GM18502 (cell line): ENCODE measurements around the gene ATXN1.
A peak's percentile ranks its signal among the peaks of the same experiment; 100 is the strongest.

Experiments
- ATAC-seq: cut with Tn5 transposase; IDR thresholded peaks from one replicate; pipeline ENCODE4 v1.9.1; 2021; ENCODE audit warnings: mild to moderate bottlenecking; ENCODE audit not compliant: unreplicated experiment, poor library complexity

ATXN1 gene

DNA sequence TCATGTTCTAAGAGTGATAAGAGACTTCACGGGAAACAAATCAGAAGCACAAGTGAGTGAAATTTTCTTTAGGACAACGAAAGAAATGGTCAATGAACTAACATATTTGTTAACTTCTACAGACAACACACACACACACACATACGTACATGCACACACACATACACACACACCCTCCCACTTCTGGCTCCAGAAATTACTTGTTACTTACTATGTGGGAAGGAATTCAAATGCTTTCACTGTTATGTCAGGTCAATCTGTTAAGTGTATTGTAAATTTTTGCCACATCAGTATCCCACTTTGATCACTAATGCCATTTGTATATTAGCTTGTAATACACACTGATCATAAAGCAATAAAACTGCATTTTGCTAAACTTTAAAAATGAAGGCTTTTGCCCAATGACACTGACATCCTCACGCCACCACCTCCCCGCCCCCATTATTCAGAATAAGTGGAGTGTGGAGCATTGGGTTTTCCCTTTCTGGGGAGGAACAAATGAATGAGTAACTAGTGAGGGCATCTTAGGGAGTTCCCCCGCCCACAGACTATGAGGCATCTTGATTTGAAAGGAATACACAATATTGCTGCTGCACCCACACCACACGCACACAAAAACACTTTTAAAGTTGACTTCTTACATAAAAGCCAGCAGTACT is 76.2 kb downstream of the ATXN1 start:
- ATAC-seq, result peak; percentile 67

DNA sequence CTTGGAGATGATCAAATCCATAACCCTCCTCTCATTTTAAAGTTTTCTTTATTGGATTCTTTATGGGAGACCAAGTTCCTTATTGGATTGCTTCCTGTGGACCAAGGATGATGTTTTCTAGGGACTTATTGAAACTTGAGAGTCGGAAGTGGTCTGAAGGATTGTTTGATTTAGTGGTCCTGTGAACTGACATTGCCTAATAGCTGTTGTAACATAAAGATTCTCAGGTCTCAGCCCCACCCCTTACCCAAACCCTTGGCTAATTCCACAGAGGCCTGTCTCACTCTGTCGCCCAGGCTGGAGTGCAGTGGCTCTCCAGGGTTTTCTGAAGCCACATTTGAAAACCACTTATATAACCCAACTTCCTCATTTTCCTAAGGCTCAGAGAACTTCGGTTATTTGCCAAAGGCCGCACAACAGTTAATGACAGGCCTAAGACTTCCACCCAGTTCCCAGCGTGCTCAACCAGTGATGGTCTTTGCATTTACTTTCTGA is 77.0 kb downstream of the ATXN1 start:
- ATAC-seq, result no peak

DNA sequence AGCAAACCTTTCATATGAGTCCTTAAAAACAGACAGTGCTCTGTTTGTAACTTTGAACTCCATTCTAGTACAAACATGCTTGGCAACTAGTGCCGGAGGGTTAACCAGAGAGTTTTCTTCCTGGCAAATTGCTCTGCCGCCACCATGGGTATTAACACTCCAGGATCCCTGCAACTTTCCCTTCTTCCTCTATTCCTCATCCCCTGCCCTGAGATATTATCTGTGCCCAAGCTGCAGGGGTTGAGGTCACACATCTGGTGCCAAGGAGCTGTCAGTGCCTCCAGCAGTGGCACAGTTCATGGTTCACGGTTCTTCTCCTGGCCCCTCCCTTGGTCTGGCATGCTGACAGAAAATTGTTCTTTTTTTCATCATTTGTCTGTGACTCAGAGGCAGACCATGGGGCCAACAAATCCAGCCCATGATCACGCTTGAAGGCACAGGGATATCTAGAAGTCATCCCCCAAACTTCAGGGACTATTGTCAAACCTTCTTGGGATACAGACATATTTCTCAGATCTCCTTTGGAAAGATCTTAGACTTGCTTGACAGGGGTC is 77.5 kb downstream of the ATXN1 start:
- ATAC-seq, result no peak

DNA sequence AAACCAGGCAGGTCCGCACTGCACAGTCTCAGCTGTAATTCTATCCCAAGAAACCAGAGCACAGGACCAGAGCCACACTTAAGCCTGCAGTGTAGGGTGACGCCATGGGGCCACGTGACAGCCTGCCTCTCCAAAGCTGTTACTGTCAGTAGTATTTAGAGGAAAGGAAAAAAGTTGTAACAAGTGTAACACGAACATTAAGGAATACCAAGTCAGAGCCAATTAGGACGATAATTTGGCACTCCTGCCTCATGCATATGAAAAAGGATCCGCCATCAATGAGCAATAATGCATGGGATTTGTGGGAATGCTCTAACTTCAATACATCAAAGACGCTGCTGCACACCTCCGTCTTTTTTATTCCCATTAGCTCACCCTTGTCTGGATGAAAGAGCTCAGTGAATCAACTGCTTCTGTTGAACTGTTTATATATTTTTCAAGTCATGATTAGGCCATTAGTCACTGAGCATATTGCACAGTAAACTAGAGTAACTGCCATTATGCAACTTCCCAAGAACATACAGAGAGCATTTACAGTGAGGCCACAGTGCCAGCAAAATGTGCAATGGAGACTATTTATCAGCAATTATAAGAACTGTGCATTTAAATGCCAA is 79.9 kb downstream of the ATXN1 start:
- ATAC-seq, result no peak

DNA sequence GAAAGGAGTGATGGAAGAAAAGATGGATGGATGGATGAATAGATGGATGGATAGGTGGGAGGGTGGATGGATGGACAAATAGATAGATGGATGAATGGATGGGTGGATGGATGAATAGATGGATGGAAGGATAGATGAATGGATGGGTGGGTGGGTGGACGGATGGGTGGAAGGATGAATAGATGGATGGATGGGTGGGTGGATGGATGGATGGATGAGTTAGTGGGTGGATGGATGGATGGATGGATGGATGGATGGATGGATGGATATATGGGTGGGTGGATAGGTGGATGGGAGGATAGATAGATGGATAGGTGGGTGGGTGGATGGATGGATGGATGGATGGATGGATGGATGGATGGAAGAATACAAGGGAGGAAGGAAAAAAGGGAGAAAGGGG is 82.2 kb downstream of the ATXN1 start:
- ATAC-seq, result no peak

DNA sequence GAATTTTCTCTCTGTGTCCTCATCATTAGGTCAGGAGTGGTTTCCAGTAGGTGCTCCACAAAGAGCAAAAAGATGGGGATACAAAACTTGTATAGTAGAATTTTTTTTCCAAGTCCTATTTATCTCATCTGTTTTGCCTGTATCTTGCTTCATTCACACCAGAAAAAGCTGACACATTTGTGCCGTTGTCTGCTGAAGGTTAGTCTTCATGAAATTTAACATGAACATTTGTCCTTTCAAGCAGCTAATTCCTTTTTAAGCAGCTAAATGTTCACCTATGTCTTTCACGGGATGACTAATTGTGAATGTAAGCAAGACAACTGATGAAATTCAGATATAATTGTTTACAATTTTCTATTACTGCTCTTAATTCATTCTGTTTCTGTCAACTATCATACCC is 83.8 kb downstream of the ATXN1 start:
- ATAC-seq, result no peak

DNA sequence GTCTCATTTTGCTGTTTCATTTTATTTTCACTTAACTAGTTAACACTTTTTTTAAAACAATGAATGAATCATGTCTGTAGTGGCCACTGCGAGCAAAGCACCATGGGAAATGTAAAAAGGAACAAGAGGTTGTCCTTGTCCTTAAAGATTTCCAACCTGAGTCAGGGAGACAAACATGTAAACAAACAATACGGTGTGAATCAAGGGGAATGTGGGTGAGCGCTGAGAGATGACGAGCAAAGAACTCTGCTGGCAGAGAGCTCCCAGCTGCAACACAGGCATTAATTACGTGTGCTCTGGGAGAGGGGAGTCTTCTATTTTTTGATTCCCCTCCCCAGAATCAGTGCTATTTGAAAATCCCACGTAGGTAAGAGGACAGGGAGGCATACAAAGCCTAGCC is 84.3 kb downstream of the ATXN1 start:
- no peak for ATAC-seq

DNA sequence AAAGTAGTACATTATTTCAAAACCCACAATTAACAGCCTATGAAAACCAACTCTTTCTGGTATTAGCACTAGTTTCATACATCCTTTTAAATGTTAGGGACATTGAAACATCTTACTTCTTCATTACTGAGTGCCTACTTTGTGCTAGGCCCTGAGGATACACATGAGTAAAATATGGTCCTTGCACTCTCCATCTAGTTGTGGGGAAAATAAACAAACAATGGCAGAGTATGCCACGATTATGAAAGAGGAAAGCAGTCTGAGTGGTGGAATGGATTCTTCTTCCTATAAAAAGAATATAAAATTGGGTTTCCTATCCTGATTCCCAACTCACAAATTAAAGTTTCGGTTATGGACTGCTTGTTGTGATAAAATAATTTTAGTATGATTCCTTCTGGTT is 84.9 kb downstream of the ATXN1 start:
- no peak for ATAC-seq

DNA sequence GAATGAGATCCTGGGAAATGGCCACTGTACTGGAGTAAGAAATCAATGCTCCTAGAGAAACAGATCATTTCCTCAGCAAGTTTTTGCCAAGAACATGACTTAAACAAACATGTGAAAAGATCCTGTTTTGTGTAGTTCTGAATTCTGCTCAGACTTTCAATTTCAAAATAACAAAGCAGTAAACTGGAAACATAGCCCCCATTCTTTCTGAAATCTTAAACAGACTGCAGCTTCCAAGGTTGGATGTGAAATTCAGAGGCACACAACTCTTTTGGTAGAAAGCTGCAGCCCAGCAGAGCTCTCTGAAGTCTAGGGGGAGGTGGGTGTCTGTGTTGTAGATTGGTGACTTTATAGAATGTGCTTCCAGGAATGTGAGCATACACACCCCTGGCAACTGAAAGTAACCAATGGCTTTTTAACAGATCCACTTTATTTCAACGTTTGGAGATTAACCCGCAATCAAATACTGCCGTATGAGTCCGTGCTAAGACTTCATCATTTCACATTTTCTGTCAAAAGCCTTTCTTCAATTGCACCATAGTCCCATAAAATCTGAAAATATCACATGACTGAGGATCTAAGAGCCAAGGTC is 86.4 kb downstream of the ATXN1 start:
- ATAC-seq, result no peak

DNA sequence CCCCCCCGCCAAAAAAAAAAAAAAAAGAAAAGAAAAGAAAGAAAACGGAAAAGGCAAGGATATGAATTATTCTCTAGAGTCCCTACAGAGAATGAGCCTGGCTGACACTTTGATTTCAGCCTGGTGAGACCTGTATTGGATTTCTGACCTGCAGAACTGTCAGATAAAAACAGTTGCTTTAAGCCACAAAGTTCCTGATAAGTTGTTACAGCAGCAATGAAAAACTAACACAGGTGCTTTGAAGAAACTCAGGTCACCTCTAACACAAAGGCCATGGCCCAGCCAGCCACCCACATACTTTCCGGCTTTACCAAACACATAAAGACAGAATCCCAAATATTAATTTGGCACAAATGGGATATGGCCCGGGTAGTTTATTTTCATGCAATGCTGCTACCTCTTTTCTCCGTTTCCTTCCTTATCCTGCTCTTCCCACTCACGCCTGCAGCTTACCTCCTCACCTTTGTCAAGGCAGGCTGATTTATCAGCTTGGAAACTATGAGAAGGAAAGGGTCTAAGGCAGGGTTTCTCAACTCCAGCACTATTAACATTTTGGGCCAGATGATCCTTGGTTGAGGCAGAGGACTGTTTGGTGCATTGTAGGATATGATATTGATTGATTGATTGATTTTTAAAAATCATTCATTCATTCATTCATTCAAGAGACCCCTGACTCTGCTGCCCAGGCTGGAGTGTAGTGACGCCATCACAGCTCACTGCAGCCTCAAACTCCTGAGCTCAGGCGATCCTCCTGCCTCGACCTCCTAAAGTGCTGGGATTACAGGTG is 88.1 kb downstream of the ATXN1 start:
- ATAC-seq, result no peak

DNA sequence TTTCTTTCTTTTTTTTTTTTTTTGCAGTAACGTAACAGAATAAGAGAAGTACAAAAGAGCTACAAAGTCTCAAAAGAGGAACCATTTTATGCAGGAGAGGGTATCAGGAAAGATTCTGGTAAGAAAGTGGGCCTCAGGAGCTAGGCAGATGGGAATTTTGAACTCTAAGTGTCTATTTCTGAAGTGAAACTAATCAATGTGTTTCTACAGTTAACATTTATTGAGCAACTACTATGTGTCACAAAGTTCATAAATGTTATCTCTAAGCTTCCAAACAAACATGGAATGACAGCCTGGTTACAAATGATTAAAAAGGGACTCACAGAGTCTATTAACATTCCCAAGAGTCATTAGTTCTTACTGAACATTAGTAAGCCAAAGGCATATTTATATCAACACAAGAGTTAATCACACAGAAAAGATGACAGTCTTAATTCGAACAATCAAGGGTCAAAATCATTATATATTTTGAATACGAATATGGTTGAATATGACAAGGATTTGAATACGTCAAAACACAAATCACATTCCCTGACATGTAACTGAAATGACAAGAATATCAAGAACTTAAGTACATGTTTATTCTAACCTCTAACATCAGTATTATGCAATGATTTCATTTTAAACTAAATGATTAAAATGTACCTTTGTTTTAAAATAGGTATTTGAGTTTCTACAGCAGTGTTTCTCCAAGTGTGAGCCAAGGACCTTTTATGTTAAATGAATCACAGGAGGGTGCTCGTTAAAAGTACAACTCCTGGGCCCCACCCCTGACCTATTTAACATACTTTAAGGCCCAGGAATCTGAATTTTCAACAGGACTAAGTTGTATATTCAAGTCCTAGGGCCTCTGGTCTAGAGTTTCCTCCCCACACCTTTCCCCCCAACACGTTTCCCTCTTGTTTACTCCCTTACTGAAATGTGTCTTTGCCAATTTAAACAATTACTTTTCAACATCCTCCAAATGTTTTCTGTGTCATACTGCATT is 89.7 kb downstream of the ATXN1 start:
- no peak for ATAC-seq

DNA sequence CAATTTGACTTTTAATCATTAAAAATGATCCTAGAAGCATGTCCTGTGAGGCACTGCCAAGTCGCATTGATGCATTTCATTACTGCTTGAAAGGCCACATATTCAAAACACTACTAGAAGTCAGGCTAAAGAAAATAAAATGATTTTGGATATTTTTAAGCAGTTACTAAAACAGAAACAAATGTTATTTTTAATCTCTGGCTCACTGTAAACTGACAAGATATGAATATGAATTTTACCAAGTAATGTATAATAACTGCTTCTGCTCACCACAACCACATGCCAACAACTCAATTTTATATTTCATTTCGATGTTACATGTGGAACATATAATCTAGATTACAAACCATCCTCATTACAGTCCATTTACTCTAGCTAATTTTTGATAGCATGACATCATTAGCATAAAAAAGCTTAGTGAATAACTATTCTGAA is 90.6 kb downstream of the ATXN1 start:
- ATAC-seq, result peak; percentile 52

DNA sequence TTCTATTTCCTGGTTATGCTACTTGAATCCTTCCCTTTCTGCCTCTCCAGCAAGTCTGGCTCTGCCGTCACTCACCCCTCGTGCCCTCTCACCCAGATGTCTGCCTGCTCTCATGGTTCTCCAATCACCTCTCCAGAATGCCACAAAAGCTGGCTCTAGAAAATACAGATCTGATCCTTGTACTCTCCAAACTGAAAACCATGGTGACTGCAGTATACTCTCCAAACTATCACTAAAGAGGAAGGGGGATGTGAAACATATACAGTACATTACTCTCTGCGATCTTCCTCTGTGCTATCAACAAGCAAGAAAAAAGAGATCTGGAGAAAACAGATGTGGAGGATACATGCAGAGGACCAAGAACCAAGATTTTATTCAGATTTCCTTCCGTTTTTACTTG is 91.1 kb downstream of the ATXN1 start:
- peak; percentile 67 for ATAC-seq

DNA sequence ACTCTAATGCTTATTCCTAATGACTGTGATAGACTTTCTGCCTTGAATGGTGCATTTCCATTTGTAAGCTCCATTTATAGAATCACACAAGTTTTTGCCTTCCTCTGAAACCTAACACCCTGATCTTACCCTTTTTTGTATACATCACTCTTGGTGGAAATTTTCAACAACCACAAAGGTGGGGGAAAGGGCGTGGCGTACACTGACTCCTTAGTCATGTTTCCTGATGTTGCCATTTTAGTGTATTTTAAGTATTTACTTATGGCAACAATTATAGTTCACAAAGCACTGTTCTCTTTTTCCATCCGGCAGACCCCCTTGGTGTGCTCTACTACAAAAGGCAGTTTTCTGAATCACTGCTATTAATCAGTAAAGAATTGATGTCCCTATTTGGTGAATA is 92.0 kb downstream of the ATXN1 start:
- no peak for ATAC-seq

DNA sequence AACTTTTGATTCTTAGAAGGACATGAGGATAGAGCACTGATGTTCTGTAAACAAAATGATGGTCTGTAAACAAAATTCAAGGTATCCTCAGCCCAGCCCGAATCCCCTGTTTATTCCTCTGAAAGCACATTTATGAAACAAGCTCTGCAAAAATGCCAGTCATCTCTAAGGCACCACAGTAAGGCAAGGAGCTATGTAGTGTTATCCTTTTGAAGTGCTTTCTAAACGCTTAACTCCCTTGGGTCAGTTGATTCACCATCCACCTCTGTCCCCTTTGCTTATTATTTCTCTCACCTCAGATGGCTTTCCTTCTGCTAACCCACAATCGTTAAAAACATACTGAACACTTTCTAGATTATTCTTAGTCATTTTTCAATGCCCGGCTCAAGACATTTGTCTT is 93.8 kb downstream of the ATXN1 start:
- ATAC-seq, result no peak

DNA sequence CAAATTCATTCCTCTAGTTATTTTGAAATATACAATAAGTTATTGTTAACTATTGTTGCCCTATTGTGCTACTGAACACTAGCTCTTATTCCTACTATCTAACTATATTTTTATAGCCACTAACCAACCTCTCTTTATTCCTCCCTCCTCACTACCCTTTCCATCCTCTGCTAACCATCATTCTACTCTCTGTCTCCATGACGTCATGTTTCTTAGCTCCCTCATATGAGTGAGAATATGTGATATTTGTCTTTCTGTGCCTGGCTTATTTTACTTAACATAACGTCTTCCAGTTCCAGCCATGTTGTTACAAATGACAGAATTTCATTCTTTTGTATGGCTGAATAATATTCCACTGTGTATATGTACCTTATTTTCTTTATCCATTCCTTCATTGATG is 95.3 kb downstream of the ATXN1 start:
- no peak for ATAC-seq

DNA sequence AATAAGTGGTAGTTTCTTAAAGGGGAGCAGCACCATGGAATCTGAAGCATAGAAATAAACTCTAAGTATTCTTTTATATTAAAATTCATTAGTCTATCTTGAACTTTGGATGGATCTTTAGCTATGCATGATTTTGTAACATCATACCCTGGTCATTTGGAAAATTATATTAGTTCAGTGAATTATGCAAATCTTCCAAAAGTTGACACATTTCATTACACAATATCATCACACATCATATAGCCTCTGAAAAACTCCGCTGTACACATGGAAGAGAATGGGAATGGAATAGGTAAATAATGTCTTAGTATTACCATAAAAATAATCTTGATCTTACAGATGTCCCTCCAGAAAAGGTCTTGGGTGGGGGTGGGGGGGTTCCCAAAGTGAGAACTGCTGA is 96.1 kb downstream of the ATXN1 start:
- no peak for ATAC-seq

DNA sequence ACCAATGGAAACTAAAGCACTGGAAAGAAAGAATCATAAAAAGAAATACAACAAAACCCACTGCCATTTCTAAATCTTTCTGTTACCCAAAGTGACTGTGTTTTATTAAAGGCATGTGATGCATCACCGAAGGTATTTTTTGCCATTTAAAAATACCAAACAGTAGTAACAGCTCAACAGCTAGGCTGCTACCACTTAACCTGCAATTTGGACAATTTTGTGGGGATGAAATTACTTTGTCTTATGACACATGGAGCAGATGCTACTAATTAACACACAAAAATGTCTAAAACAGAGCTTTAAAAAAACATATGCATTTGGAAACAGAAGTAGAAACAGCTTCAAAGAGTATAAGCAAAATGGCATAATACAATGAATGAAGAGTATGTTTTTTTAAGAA is 97.4 kb downstream of the ATXN1 start:
- ATAC-seq, result no peak

DNA sequence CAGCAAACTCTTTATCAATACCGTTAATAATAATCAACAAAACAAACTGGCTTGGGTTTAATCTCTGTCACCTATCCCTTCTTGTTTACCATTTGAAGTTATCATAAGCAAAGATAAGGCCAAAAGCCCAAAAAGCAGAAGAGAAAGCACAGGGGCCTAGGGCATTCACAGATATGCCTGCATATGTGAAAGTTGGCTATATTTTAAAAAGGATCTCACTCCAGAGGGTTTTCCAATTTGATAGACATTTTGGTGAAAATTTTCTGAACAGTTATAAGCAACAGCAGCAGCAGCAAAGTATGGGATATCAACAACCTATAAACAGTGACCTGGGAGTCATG is 101.1 kb downstream of the ATXN1 start:
- no peak for ATAC-seq
